GM12874 (cell line): Measurements from ENCODE around the gene ADAMTS17.

ENCODE experiments used
- TF ChIP-seq, protein P1 (sequence below): IDR thresholded peaks from 2 replicates; pipeline ENCODE4 v1.5.1; 2011; ENCODE audit warnings: low read depth, mild to moderate bottlenecking, control low read depth, low read length, moderate library complexity; ENCODE audit not compliant: insufficient read depth

ADAMTS17 gene

DNA sequence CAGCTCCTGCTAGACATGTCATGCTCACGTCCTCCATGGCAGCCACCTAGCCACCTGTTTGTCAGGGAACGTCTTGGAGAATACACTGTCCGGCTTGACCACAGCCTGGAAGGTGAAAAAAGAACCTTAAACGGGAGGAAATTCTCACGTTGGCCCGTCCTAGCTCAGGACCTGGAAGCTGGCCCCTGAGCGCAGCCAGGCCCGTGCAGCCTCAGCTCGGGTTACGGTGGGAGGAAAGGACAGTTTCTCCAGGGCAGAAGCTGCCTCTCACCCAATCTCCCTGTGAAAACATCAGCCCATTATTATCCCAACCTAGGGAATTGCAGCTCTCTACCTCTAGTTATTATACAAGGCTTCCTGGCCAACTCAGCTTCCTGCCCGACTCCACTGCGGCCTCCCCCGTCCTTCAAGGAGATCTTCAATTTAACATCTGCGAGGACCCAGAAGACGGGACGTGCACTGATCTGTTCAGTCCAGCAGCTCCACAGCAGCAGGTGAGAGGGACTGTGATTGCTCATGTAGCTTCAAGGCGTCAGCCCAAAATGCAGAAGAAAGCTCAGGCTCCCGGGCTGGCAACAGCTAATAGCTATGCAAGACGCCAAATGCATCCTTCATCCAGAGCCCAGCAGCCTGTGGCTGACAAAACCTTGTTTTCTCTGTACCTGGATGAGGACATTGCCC, 84.7 kb downstream of the ADAMTS17 start:
- TF ChIP-seq, protein P1, sequence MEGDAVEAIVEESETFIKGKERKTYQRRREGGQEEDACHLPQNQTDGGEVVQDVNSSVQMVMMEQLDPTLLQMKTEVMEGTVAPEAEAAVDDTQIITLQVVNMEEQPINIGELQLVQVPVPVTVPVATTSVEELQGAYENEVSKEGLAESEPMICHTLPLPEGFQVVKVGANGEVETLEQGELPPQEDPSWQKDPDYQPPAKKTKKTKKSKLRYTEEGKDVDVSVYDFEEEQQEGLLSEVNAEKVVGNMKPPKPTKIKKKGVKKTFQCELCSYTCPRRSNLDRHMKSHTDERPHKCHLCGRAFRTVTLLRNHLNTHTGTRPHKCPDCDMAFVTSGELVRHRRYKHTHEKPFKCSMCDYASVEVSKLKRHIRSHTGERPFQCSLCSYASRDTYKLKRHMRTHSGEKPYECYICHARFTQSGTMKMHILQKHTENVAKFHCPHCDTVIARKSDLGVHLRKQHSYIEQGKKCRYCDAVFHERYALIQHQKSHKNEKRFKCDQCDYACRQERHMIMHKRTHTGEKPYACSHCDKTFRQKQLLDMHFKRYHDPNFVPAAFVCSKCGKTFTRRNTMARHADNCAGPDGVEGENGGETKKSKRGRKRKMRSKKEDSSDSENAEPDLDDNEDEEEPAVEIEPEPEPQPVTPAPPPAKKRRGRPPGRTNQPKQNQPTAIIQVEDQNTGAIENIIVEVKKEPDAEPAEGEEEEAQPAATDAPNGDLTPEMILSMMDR: no peak

GRCh38 chr15:100256101-100256969, 85.4 kb downstream of the ADAMTS17 start:
- TF ChIP-seq, protein P1: no peak

DNA sequence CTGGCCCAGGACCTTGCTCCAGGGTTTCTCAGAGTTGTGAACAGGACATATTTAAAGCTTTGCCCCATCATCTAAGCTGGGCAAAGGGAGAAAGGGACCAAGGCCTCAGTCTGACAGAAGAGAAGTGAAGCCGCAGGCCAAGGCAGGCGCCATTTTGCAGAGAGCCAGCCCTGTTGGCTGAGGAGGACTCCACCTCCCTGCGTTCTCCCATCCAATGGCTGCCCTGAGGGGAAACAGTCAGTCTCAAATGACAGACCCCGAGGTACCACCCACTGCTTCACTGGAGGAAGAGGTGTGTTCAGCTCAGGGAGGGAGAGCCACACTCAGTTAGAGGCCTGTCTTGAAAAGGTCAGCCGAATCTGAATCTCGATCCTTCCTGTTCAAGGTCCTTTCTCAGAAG, 86.1 kb downstream of the ADAMTS17 start:
- TF ChIP-seq, protein P1: no peak

GRCh38 chr15:100254691-100255090, 87.1 kb downstream of the ADAMTS17 start:
- TF ChIP-seq, protein P1: no peak

DNA sequence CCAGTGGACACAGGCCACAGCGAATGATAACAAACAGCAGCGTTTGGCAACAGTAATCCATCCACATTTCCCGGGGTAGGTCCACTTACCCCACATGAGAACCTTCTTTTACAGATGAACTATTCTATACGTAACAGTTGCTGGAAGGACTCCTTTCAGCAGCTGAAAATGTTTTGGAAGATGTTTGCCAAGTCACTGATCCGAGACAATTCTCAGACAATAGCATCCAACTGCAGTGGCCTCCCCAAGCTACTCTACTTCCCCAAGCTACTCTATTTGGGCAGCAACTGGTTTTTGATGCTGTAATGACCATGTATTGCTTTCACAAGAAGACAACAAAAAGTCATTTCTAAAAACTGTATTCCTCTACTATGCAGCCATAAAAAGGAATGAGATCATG, 87.5 kb downstream of the ADAMTS17 start:
- TF ChIP-seq, protein P1: no peak

- TF ChIP-seq, protein P1: no peak
These were observed 88.1 kb downstream of the ADAMTS17 start for GRCh38 chr15:100253640-100254039.

GRCh38 chr15:100252779-100253417, 88.9 kb downstream of the ADAMTS17 start:
- TF ChIP-seq, protein P1: no peak
